DOHH2 (cell line): ENCODE measurements around the gene BCL2.

ENCODE experiments used
- H3F3A ChIP-seq: fragments of 200-600 bp; sonication (generic), shearing (Covaris generic); 2 replicates; pipeline ENCODE4 v1.6.0; 2016; ENCODE audit warnings: antibody characterized with exemption, mild to moderate bottlenecking; ENCODE audit not compliant: control insufficient read depth, insufficient read depth
- H3K27ac ChIP-seq: fragments of 200-600 bp; sonication (generic); 2 replicates; pipeline ENCODE4 v1.5.1; 2014; ENCODE audit warnings: low read depth, mild to moderate bottlenecking, low read length, moderate library complexity
- H3K27me3 ChIP-seq: fragments of 200-600 bp; sonication (generic); 2 replicates; pipeline ENCODE4 v1.6.1; 2014; ENCODE audit warnings: mild to moderate bottlenecking, low read length, mixed read lengths; ENCODE audit not compliant: control insufficient read depth
- H3K36me3 ChIP-seq: fragments of 200-600 bp; sonication (generic); 2 replicates; pipeline ENCODE4 v1.6.1; 2014; ENCODE audit warnings: mild to moderate bottlenecking, low read length, moderate library complexity, mixed read lengths; ENCODE audit not compliant: control insufficient read depth
- H3K4me1 ChIP-seq: fragments of 200-600 bp; sonication (generic); 2 replicates; pipeline ENCODE4 v1.6.1; 2014; ENCODE audit warnings: mild to moderate bottlenecking, low read length, mixed read lengths; ENCODE audit not compliant: control insufficient read depth
- H3K4me2 ChIP-seq: fragments of 200-600 bp; sonication (generic); 2 replicates; pipeline ENCODE4 v1.6.0; 2014; ENCODE audit warnings: mild to moderate bottlenecking, low read length, moderate library complexity
- H3K4me3 ChIP-seq: fragments of 200-600 bp; sonication (generic); 2 replicates; pipeline ENCODE4 v1.5.1; 2014; ENCODE audit warnings: mild to moderate bottlenecking, low read length, mixed read lengths
- H3K79me2 ChIP-seq: fragments of 200-600 bp; sonication (generic); 2 replicates; pipeline ENCODE4 v1.6.1; 2014; ENCODE audit warnings: mild to moderate bottlenecking, low read length, mixed read lengths; ENCODE audit not compliant: control insufficient read depth
- H3K9me2 ChIP-seq: fragments of 200-600 bp; sonication (generic); replicated peaks from 2 replicates; pipeline ENCODE4 v1.6.1; 2014; ENCODE audit warnings: mild to moderate bottlenecking, low read length, mixed read lengths; ENCODE audit not compliant: control insufficient read depth
- H3K9me3 ChIP-seq: fragments of 200-600 bp; sonication (generic); 2 replicates; pipeline ENCODE4 v1.6.1; 2014; ENCODE audit warnings: antibody characterized with exemption, low read length, mixed read lengths; ENCODE audit not compliant: control insufficient read depth, insufficient read depth
- H4K20me1 ChIP-seq: fragments of 200-600 bp; sonication (generic); 2 replicates; pipeline ENCODE4 v1.6.0; 2014; ENCODE audit warnings: low read depth, mild to moderate bottlenecking, antibody characterized with exemption, low read length, moderate library complexity; ENCODE audit not compliant: control insufficient read depth, insufficient read depth
- CTCF ChIP-seq: fragments of 200-600 bp; sonication (generic); IDR thresholded peaks from one replicate; pipeline ENCODE4 v1.5.1; 2014; ENCODE audit warnings: antibody characterized with exemption, mild to moderate bottlenecking, low read depth, low read length; ENCODE audit not compliant: poor library complexity, severe bottlenecking
- EZH2phosphoT487 ChIP-seq: fragments of 200-600 bp; sonication (generic); IDR thresholded peaks from 2 replicates; pipeline ENCODE4 v1.6.1; 2017; ENCODE audit warnings: borderline replicate concordance, mild to moderate bottlenecking, antibody characterized with exemption, low read length, moderate library complexity, mixed read lengths

BCL2 gene

GRCh38 chr18:63247926-63248325 is 71.6 kb downstream of the BCL2 start:
- Histone ChIP-seq H3K4me3 (no peak overlapping the region), H3K79me2 (peaks cover 97% of the 10 kb centered on the region), H3K9me3 (no peaks in the 10 kb centered on the region)

GRCh38 chr18:63247506-63247905 is 72.1 kb downstream of the BCL2 start:
- peaks cover 5% of the 10 kb centered on the region; the same call in 1 of the 2 replicates for H3F3A ChIP-seq
- peaks cover 58% of the 10 kb centered on the region for H3K36me3 ChIP-seq
- H3K79me2 ChIP-seq, result peaks cover 97% of the 10 kb centered on the region
- H3K9me2 ChIP-seq, result no peaks in the 10 kb centered on the region
- H4K20me1 ChIP-seq, result no peaks in the 10 kb centered on the region; the same call in 1 of the 2 replicates
- no peak overlapping the region for H3K4me2 ChIP-seq
- H3K27me3 ChIP-seq, result no peaks in the 10 kb centered on the region
- H3K9me3 ChIP-seq, result no peaks in the 10 kb centered on the region
- no peak overlapping the region for H3K27ac ChIP-seq
- H3K4me1 ChIP-seq, result no peaks in the 10 kb centered on the region
- TF ChIP-seq EZH2phosphoT487 (no peak), CTCF (no peak)
- no peak overlapping the region for H3K4me3 ChIP-seq

More at GRCh38 chr18:63247926-63248325, 71.6 kb downstream of the BCL2 start:
- Histone ChIP-seq H4K20me1 (no peaks in the 10 kb centered on the region; the same call in 1 of the 2 replicates), H3K36me3 (peaks cover 58% of the 10 kb centered on the region), H3F3A (peaks cover 5% of the 10 kb centered on the region; the same call in 1 of the 2 replicates), H3K4me1 (no peaks in the 10 kb centered on the region), H3K9me2 (no peaks in the 10 kb centered on the region), H3K27me3 (no peaks in the 10 kb centered on the region), H3K27ac (no peak overlapping the region), H3K4me2 (no peak overlapping the region)
- TF ChIP-seq EZH2phosphoT487 (no peak), CTCF (no peak)

- H3K4me2 ChIP-seq, result no peak overlapping the region
- no peaks in the 10 kb centered on the region for H3K9me2 ChIP-seq
- no peaks in the 10 kb centered on the region; the same call in 1 of the 2 replicates for H4K20me1 ChIP-seq
- peaks cover 98% of the 10 kb centered on the region for H3K79me2 ChIP-seq
- H3K36me3 ChIP-seq, result peaks cover 70% of the 10 kb centered on the region
- no peaks in the 10 kb centered on the region for H3K27me3 ChIP-seq
- no peak overlapping the region for H3K4me3 ChIP-seq
- H3F3A ChIP-seq, result peaks cover 2% of the 10 kb centered on the region; the same call in 1 of the 2 replicates
- H3K27ac ChIP-seq, result no peak overlapping the region
- H3K4me1 ChIP-seq, result no peaks in the 10 kb centered on the region
- TF ChIP-seq EZH2phosphoT487 (no peak), CTCF (no peak)
- H3K9me3 ChIP-seq, result no peaks in the 10 kb centered on the region
Observed at GRCh38 chr18:63245600-63245999, 74.0 kb downstream of the BCL2 start.
